ENCODE data around the gene TMEM141.
A peak's percentile ranks its signal among the peaks of the same experiment; 100 is the strongest.
"Not testable (repeated sequence)": the region's sequence is repeated elsewhere in the genome, so short reads cannot be mapped to it uniquely, and the experiment has no call there.

TMEM141 gene

DNA sequence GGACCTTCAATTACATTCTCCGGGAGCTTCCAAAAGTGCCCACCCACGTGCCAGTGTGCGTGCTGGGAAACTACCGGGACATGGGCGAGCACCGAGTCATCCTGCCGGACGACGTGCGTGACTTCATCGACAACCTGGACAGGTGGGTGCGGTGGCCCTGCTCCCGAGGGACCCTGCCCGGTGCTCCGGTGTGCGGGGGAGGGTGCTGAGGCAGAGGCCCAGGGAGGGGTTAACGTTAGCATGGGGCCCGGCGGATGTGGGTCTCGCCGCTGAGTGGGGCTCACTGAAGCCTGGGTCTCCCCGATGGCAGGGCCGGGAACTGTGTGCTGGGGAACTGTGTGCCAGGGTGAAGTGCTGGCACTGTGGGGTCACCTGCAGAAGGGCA, 40.6 kb downstream of the TMEM141 start:
- Histone ChIP-seq H3K4me1 (ENCODE audit: control insufficient read depth, insufficient read depth, low read length) (no peaks in the 10 kb centered on the region), H3K36me3 (ENCODE audit: control insufficient read depth, insufficient read depth, low read length) (peaks cover 64% of the 10 kb centered on the region), H3K4me3 (ENCODE audit: low read depth, low read length) (no peak overlapping the region), H3K9me3 (ENCODE audit: control insufficient read depth, insufficient read depth, low read length) (no peaks in the 10 kb centered on the region), H3K27me3 (ENCODE audit: control insufficient read depth, insufficient read depth, low read length) (no peaks in the 10 kb centered on the region), H3K27ac (ENCODE audit: low read depth, low read length) (no peak overlapping the region), H3K9ac (ENCODE audit: low read depth, low read length) (no peak overlapping the region)

DNA sequence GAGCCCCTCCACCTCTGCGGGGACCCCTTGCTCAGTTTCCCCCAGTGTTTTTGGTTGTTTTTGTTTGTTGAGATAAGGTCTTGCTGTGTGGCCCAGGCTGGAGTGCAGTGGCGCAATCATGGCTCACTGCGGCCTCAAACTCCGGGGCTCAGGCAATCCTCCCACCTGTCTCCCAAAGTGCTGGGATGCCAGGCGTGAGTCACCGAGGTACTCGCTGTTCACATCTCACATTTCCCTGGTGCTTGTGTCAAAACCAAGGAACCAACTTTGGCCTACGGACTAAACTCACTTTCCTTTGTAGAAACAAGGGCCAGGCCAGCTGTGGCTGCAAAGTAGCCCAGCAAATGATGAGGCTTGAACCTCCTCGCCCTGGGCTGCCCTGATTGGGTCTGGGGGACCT, 41.4 kb downstream of the TMEM141 start:
- Histone ChIP-seq H3K27me3 (ENCODE audit: control insufficient read depth, insufficient read depth, low read length) (no peaks in the 10 kb centered on the region), H3K4me3 (ENCODE audit: low read depth, low read length) (no peak overlapping the region), H3K36me3 (ENCODE audit: control insufficient read depth, insufficient read depth, low read length) (peaks cover 55% of the 10 kb centered on the region), H3K4me1 (ENCODE audit: control insufficient read depth, insufficient read depth, low read length) (no peaks in the 10 kb centered on the region), H3K27ac (ENCODE audit: low read depth, low read length) (no peak overlapping the region), H3K9ac (ENCODE audit: low read depth, low read length) (no peak overlapping the region), H3K9me3 (ENCODE audit: control insufficient read depth, insufficient read depth, low read length) (no peaks in the 10 kb centered on the region)

DNA sequence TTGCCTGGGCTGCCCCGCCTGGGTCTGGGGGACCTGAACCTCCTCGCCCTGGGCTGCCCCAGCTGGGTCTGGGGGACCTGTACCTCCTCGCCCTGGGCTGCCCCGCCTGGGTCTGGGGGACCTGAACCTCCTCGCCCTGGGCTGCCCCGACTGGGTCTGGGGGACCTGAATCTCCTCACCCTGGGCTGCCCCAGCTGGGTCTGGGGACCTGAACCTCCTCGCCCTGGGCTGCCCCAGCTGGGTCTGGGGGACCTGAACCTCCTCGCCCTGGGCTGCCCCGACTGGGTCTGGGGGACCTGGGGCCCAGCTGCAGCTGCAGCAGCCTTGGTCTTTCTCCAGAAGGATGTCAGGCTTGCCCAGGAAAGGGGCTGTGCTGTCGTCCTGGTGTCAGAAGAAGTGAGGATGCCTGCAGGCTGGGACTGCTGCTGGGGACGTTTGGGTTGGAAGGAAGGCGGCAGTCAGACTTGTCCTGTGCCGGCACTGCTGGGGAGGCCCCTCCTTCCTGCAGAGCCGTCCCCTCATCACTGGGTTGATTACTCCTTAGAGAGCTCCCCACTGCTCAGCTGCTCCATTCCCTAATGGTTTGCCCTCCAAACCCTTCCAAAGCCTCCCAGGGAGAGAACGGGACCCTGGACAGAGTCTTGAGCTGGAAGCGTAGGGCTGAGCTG, 42.4 kb downstream of the TMEM141 start:
- H3K4me3 ChIP-seq (ENCODE audit: low read depth, low read length); H3K9me3 ChIP-seq (ENCODE audit: control insufficient read depth, insufficient read depth, low read length); H3K4me1 ChIP-seq (ENCODE audit: control insufficient read depth, insufficient read depth, low read length); H3K27ac ChIP-seq (ENCODE audit: low read depth, low read length); H3K27me3 ChIP-seq (ENCODE audit: control insufficient read depth, insufficient read depth, low read length); H3K9ac ChIP-seq (ENCODE audit: low read depth, low read length): not testable (repeated sequence)
- H3K36me3 ChIP-seq (ENCODE audit: control insufficient read depth, insufficient read depth, low read length), result peaks cover 46% of the 10 kb centered on the region

DNA sequence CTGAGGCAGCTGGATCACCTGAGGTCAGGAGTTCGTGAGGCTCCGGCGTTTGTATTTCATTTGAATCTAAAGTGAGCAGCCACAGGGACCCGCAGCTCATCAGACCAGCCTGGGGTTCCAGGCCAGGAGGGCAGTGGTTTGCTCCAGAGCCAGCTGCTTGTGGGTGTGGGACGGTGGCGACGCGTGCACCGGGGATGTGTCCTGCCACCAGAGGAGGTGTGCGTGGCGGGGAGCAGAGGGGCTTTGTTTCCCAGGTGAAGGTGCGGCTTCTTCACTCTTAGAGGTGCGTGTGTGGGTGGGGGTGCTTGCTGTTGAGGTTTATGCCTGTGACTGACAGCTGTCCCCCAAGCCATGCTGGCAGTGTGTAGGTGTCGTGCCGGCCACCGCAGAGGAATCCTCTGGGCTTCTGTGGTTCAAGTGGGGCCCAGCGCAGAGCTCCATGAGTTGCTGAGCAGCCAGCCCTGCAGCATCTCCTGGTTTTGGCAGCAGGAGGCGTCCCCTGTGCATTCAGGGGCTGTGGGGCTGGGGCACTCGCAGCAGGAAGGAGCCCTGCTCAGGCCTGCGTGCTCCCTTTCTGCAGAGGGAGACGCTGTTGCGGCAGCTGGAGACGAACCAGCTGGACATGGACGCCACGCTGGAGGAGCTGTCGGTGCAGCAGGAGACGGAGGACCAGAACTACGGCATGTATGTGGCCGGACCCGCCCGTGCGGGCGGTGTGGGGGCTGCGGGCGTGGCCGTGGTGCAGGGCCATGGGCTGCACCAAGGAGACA, 44.2 kb downstream of the TMEM141 start:
- peaks cover 37% of the 10 kb centered on the region for H3K36me3 ChIP-seq (ENCODE audit: control insufficient read depth, insufficient read depth, low read length)

DNA sequence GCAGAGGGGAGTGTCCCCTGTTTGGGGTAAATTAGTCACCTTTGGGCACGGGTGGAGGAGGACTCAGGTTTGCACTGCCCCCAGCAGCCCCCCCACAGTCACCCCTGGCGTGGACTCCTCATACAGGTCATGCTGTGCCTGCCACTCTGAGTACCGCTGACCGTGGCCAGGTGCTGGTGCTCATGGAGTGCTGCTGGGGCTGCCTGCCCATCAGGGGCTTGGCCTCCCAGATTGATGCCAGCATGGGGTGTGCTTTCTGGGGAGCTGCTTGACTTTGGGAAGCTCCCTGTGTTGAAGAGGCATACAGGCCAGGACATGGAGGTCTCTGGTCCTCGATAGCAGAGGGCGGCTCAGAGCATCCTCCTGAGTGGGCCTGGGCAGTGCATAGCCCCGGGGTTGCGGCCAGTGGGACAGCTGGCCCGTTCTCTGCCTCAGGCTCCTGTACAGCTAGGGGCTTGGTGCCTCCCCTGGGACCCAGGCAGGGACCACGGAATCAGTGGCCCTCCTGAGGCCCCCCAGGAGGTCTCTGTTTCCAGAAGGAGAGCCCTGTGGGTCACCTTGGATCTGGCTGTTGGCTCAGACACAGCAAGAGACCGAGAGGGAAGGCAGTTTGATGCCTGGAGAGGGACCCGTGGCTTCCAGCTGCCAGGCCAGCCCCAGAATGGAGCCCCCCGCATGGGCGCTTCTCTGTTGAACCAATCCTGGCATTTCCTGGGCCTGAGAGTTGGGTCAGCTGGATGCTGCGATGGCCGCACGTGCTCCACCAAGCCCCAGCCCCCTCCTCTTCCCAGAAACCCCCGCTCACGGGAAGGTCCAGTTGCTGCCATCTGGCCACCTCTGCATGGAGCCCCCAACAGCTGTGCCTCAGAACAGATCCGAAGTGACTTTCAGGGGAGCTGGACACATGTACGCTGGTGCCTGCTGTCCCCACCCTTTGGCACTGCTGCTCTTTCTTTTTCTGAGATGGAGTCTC, 45.1 kb downstream of the TMEM141 start:
- Histone ChIP-seq H3K27me3 (ENCODE audit: control insufficient read depth, insufficient read depth, low read length) (no peaks in the 10 kb centered on the region), H3K4me3 (ENCODE audit: low read depth, low read length) (no peak overlapping the region), H3K36me3 (ENCODE audit: control insufficient read depth, insufficient read depth, low read length) (peaks cover 29% of the 10 kb centered on the region), H3K9ac (ENCODE audit: low read depth, low read length) (no peak overlapping the region), H3K9me3 (ENCODE audit: control insufficient read depth, insufficient read depth, low read length) (no peaks in the 10 kb centered on the region), H3K27ac (ENCODE audit: low read depth, low read length) (no peak overlapping the region), H3K4me1 (ENCODE audit: control insufficient read depth, insufficient read depth, low read length) (peaks cover 8% of the 10 kb centered on the region)

More for the DNA sequence above, 44.2 kb downstream of the TMEM141 start:
- Histone ChIP-seq H3K27me3 (ENCODE audit: control insufficient read depth, insufficient read depth, low read length) (no peaks in the 10 kb centered on the region), H3K4me3 (ENCODE audit: low read depth, low read length) (no peak overlapping the region), H3K9ac (ENCODE audit: low read depth, low read length) (no peak overlapping the region), H3K9me3 (ENCODE audit: control insufficient read depth, insufficient read depth, low read length) (no peaks in the 10 kb centered on the region), H3K27ac (ENCODE audit: low read depth, low read length) (no peak overlapping the region), H3K4me1 (ENCODE audit: control insufficient read depth, insufficient read depth, low read length) (no peaks in the 10 kb centered on the region)

DNA sequence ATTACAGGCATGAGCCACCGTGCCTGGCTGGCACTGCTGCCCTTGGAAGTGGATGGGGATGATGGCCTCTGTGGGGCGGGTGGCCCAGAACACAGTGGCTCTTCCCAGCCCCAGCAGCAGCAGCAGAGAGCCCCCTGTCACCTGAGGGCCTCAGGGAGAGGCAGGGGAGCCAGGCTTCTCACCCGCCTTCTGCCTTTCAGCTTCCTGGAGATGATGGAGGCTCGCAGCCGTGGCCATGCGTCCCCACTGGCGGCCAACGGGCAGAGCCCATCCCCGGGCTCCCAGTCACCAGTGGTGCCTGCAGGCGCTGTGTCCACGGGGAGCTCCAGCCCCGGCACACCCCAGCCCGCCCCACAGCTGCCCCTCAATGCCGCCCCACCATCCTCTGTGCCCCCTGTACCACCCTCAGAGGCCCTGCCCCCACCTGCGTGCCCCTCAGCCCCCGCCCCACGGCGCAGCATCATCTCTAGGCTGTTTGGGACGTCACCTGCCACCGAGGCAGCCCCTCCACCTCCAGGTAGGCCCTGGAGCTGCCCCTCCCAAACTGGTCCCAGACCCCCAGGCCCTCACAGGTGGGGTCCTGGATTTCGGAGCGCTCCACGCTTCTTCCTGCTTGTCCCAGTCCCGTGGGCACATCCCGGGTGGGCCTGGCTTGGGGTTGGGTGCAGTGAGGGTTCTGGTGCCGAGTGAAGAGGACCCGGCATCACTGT, 46.2 kb downstream of the TMEM141 start:
- peaks cover 15% of the 10 kb centered on the region for H3K4me1 ChIP-seq (ENCODE audit: control insufficient read depth, insufficient read depth, low read length)
- peaks cover 18% of the 10 kb centered on the region for H3K36me3 ChIP-seq (ENCODE audit: control insufficient read depth, insufficient read depth, low read length)

DNA sequence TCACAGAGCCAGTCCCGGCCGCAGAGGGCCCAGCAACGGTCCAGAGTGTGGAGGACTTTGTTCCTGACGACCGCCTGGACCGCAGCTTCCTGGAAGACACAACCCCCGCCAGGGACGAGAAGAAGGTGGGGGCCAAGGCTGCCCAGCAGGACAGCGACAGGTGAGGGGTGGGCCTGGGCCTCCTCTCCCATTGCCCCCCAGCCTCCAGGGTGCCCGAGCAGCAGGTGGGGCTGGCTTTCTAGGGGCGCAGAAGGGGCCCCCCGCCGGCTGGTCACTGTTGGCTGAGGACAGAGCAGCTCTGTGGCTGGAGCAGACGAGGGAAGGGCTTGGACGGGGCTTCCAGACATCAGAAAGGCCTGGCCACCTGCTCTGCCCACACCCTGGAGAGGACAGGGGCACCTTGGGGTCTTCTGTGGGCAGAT, 46.7 kb downstream of the TMEM141 start:
- H3K27ac ChIP-seq (ENCODE audit: low read depth, low read length); H3K27me3 ChIP-seq (ENCODE audit: control insufficient read depth, insufficient read depth, low read length); H3K9ac ChIP-seq (ENCODE audit: low read depth, low read length); H3K4me3 ChIP-seq (ENCODE audit: low read depth, low read length); H3K9me3 ChIP-seq (ENCODE audit: control insufficient read depth, insufficient read depth, low read length): not testable (repeated sequence)
- Histone ChIP-seq H3K4me1 (ENCODE audit: control insufficient read depth, insufficient read depth, low read length) (peaks cover 15% of the 10 kb centered on the region), H3K36me3 (ENCODE audit: control insufficient read depth, insufficient read depth, low read length) (peaks cover 12% of the 10 kb centered on the region)

More for the DNA sequence above, 46.2 kb downstream of the TMEM141 start:
- Histone ChIP-seq H3K4me3 (ENCODE audit: low read depth, low read length) (no peak overlapping the region), H3K9ac (ENCODE audit: low read depth, low read length) (no peak overlapping the region), H3K27me3 (ENCODE audit: control insufficient read depth, insufficient read depth, low read length) (no peaks in the 10 kb centered on the region), H3K27ac (ENCODE audit: low read depth, low read length) (no peak overlapping the region), H3K9me3 (ENCODE audit: control insufficient read depth, insufficient read depth, low read length) (no peaks in the 10 kb centered on the region)

DNA sequence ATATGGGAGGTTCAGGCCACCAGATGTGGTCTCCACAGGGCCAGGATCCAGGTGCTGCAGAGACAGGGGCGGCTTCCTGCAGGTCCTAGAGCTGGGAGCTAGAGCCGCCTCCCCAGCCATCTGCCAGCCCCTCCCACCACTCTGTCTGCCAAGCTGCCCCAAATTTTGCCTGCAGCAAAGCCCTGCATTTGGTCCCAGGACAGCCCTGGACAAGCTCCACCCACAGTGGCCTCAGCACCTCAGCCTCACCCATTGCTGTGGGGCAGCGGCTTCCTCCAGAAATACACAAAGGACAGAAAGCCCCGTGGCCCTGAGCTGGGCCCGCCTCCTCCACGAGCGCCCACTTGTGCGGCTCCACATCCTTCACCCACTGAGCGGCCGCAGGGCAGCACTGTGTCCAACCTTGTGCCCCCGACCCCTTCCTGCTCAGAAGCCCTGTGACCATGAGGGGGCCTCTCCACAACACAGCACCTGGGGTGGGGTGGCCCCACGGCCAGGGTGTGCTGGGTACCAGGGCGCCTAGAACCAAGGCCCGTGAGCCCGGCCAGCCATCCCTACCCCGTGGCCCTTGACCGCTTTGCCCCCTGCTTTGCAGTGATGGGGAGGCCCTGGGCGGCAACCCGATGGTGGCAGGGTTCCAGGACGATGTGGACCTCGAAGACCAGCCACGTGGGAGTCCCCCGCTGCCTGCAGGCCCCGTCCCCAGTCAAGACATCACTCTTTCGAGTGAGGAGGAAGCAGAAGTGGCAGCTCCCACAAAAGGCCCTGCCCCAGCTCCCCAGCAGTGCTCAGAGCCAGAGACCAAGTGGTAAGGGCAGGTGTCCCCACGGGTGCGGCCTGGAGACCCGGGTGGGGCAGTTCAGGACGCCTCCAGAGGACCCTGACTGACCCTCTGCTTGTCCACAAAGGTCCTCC, 47.4 kb downstream of the TMEM141 start:
- peaks cover 12% of the 10 kb centered on the region for H3K36me3 ChIP-seq (ENCODE audit: control insufficient read depth, insufficient read depth, low read length)
- no peaks in the 10 kb centered on the region for H3K9me3 ChIP-seq (ENCODE audit: control insufficient read depth, insufficient read depth, low read length)
- no peak overlapping the region for H3K4me3 ChIP-seq (ENCODE audit: low read depth, low read length)
- H3K4me1 ChIP-seq (ENCODE audit: control insufficient read depth, insufficient read depth, low read length), result peaks cover 15% of the 10 kb centered on the region
- no peak overlapping the region for H3K9ac ChIP-seq (ENCODE audit: low read depth, low read length)
- H3K27me3 ChIP-seq (ENCODE audit: control insufficient read depth, insufficient read depth, low read length), result no peaks in the 10 kb centered on the region
- H3K27ac ChIP-seq (ENCODE audit: low read depth, low read length), result no peak overlapping the region

DNA sequence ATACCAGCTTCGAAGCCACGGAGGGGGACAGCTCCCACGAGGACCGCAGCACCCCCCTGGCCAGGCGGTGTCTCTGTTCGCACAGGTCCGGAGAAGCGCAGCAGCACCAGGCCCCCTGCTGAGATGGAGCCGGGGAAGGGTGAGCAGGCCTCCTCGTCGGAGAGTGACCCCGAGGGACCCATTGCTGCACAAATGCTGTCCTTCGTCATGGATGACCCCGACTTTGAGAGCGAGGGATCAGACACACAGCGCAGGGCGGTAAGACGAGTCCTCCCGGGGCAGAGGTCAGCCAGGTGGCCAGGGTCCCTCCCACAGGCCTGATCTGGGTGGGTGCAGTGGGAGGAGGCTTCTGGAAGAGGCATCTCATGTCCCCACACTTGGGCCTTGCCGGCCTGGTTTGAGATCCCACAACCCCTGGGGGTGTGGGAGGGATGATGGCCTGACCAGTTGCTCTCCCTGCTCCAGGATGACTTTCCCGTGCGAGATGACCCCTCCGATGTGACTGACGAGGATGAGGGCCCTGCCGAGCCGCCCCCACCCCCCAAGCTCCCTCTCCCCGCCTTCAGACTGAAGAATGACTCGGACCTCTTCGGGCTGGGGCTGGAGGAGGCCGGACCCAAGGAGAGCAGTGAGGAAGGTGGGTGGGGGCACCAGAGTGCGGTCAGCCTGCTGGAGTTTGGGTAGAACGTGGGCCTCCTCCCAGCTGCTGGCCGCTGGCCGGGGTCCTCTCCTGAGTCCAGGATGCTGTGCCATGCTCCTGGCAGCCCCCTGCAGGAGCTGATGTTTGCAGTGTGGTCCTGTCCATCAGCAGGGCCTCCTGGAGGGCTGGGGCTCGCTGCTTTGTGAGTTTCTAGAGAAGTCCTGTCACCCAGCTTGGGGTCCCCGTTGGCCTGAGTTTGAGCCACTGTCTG, 48.3 kb downstream of the TMEM141 start:
- Histone ChIP-seq H3K36me3 (ENCODE audit: control insufficient read depth, insufficient read depth, low read length) (peaks cover 12% of the 10 kb centered on the region), H3K4me3 (ENCODE audit: low read depth, low read length) (no peak overlapping the region), H3K9me3 (ENCODE audit: control insufficient read depth, insufficient read depth, low read length) (no peaks in the 10 kb centered on the region), H3K27me3 (ENCODE audit: control insufficient read depth, insufficient read depth, low read length) (no peaks in the 10 kb centered on the region), H3K27ac (ENCODE audit: low read depth, low read length) (peak overlapping the region; percentile 36), H3K4me1 (ENCODE audit: control insufficient read depth, insufficient read depth, low read length) (peaks cover 15% of the 10 kb centered on the region), H3K9ac (ENCODE audit: low read depth, low read length) (no peak overlapping the region)

All from HUES48 (cell line).